Smooth muscle cell of the brain vasculature (primary cell): ENCODE results near the gene CDC42EP2.
"Not testable (repeated sequence)": the region's sequence is repeated elsewhere in the genome, so short reads cannot be mapped to it uniquely, and the experiment has no call there.

Experiments used
- DNase-seq: peaks from one replicate; pipeline ENCODE4 v3.0.0-alpha.2; 2012; ENCODE audit warnings: low read depth, low spot score

Gene CDC42EP2

GRCh38 chr11:65320386-65321075, 5.9 kb downstream of the CDC42EP2 start:
- DNase-seq = no peak

GRCh38 chr11:65321076-65321475, 6.4 kb downstream of the CDC42EP2 start:
- DNase-seq = no peak

- DNase-seq = no peak
Observed at GRCh38 chr11:65321828-65322485, 7.3 kb downstream of the CDC42EP2 start.

- DNase-seq = no peak
Observed at GRCh38 chr11:65323813-65324212, 9.1 kb downstream of the CDC42EP2 start.

- DNase-seq = no peak
Observed at GRCh38 chr11:65325435-65325834, 10.8 kb downstream of the CDC42EP2 start.

- DNase-seq = no peak
Observed at GRCh38 chr11:65327021-65327420, 12.4 kb downstream of the CDC42EP2 start.

GRCh38 chr11:65329478-65329877, 14.8 kb downstream of the CDC42EP2 start:
- DNase-seq = no peak

GRCh38 chr11:65329944-65330403, 15.3 kb downstream of the CDC42EP2 start:
- DNase-seq = peak; percentile 90

GRCh38 chr11:65330544-65330943, 15.9 kb downstream of the CDC42EP2 start:
- no peak for DNase-seq

GRCh38 chr11:65332591-65332990, 17.9 kb downstream of the CDC42EP2 start:
- not testable (repeated sequence) for DNase-seq

GRCh38 chr11:65334696-65335295, 20.1 kb downstream of the CDC42EP2 start:
- DNase-seq = no peak

GRCh38 chr11:65338676-65339075, 24.0 kb downstream of the CDC42EP2 start:
- DNase-seq = no peak

- no peak for DNase-seq
Observed at GRCh38 chr11:65340226-65340625, 25.6 kb downstream of the CDC42EP2 start.

GRCh38 chr11:65341856-65342255, 27.2 kb downstream of the CDC42EP2 start:
- no peak for DNase-seq

GRCh38 chr11:65351511-65351910, 36.8 kb downstream of the CDC42EP2 start:
- no peak for DNase-seq

- DNase-seq = no peak
Observed at GRCh38 chr11:65352783-65353182, 38.1 kb downstream of the CDC42EP2 start.

- no peak for DNase-seq
Observed at GRCh38 chr11:65353376-65353775, 38.7 kb downstream of the CDC42EP2 start.

- no peak for DNase-seq
Observed at GRCh38 chr11:65353900-65354264, 39.2 kb downstream of the CDC42EP2 start.

- peak; percentile 83 for DNase-seq
Observed at GRCh38 chr11:65354265-65355012, 39.8 kb downstream of the CDC42EP2 start, which contains the start of gene TIGD3. Gene TIGD3, plus strand, starts transcription at chr11:65354751. Its CDS starts 1,058 bp downstream, at chr11:65355809.

- DNase-seq = no peak
Observed at GRCh38 chr11:65355013-65355775, 40.5 kb downstream of the CDC42EP2 start.

- no peak for DNase-seq
Observed at GRCh38 chr11:65355776-65356393, 41.2 kb downstream of the CDC42EP2 start.
